Stimulated activated CD8-positive, alpha-beta memory T cell treated with anti-CD3 and anti-CD28 coated beads, Interleukin-4, amount 100 ng/mL, for 1 hour (primary cell): ENCODE measurements around the gene RAB9B.
A peak's percentile ranks its signal among the peaks of the same experiment; 100 is the strongest.
"Not testable (repeated sequence)": the region's sequence is repeated elsewhere in the genome, so short reads cannot be mapped to it uniquely, and the experiment has no call there.

ENCODE experiments used
- DNase-seq, 2 donors: peaks; one replicate each; pipeline ENCODE4 v3.0.0-alpha.2; 2020; ENCODE audit warnings: low read depth in 2 of 2, low spot score in 1 of 2

Gene RAB9B, protein sequence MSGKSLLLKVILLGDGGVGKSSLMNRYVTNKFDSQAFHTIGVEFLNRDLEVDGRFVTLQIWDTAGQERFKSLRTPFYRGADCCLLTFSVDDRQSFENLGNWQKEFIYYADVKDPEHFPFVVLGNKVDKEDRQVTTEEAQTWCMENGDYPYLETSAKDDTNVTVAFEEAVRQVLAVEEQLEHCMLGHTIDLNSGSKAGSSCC

DNA sequence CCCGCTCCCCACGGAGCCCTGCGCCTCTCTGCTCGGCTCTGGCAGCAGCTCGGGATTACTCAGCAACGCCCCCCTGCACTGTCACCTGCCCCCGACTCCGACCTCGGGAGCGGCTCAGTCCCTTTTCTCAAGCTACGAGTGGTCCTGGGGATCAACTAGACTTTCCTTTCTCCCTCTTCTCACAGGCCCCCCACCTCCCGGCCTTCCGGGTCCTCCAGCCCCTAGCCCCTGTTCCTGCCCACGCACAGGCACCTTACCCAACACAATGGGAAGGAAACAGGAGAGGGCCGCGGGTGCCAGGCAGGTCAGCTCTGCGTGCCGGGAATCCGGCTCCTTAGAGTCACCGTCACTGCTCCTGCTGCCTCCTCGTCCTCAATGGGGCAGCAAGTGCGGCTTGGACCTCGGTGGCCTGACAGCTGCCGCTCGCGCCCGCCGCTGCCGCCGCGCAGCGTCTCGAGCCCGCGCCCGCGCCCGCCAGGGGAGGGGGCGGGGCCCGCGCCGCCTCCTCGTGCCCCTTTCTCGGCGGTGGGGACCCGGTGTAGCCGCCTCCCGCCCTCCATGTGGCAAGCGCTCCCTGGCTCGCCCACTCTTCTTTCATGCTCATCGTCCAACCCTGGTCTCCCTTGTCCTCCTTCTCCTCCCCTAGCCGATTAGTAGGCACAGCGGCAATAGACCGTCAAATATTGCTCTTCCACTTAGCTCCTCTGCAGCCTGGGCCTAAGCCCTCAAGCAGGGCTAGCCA, at the start of gene RAB9B:
RAB9B (minus strand) TSS at position 455 of the 742 bp plus-strand sequence. CDS start 6,473 bp downstream, outside the sequence.
- DNase-seq = peak in 1 of 2 donors; percentile 2

DNA sequence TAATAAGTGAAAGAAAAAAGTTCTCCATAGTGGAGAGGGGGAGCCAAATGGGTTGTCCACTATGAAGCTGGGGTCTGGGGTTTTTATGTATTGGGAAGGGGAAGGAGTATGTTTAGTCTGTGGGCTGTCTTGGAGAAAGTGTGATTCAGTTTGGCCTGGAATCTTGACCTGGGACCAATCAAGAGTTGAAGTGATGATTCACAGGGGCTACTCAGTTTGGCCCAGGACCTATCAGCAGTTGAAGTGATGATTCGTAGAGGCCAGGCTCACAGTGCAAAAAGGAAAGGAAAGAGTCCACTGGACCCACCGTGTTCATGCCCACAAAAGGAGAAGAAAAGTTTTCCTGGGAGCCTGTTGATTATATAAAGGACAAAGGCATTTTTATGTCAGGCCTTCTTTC, 47.3 kb upstream of the RAB9B start:
- DNase-seq = no peak

DNA sequence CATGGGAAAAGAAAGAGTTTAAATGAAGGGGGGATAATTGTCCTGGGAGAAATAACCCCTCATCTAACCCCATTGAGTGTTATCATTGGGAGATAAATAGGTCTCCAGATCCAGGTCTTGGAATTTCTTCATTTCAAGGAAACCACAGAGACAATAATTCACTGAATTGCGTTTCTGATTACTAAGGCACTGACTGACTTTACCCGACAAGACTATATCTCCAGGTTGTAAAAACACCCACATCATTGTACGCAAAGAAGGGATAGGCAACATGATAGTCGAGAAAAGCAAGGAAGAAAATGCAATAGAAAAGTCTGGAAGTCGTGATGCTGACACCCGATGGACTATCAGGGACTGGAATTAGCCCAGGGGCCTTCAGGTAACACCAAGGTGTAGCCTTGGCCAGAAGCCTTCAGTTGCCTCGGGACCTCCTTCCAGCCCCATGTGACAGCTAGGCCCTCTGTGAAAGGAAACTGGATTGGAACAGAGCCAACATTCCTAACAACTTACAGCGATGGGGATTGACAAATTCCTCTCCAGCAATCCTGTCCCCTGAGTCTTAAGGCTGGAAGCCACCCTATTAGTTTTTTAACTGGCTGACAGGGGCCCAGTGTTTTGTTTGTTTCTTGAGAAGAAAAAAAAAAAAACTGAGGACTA, 46.5 kb upstream of the RAB9B start:
- no peak for DNase-seq

DNA sequence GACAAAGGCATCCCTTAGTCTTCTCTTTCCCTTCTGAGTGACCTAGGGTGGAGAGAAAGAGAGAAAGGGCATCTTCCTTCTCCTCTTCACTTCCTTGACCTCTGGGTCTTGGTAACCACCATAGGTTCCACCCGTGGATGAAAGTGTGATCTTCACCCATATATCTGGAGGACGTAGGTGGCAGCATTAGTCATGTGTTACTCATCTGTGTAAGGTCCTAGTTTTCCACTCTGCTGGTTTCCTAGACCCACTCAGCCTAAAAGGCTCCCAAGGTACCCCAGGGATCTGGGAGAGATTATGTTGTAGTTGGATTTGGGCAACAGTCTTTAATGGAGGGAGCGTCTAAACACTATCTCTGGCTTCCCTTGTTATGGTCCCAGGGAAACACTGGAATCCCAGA, 45.5 kb upstream of the RAB9B start:
- no peak for DNase-seq

DNA sequence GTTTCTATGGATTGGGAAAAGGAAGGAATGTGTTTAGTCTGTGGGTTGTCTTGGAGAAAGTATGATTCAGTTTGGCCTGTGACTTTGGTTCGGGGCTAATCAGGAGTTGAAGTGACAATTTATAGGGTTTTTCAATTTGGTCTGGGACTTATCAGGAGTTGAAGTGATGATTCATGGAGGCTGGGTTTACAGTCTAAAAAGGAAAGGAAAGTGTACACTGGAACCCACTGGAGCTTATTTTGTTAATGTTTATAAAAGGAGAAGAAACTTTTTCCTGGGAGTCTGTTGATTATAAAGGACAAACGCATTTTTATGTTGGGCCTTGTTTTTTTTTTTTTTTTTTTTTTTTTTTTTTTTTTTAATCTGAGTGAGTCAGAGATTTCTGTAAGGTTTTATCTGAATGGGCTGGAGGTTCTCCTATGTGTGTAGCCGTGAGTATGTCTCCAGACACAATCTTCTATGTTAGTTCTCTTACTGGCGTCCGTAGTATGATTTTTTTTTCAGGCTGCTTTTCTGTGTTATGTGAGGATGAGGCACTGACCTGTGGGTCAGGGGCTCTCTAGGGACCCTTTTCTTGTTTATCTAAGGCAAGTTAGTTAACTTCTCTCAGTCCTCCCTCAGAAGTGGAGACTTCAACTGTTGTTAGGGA, 33.0 kb upstream of the RAB9B start:
- DNase-seq = no peak

DNA sequence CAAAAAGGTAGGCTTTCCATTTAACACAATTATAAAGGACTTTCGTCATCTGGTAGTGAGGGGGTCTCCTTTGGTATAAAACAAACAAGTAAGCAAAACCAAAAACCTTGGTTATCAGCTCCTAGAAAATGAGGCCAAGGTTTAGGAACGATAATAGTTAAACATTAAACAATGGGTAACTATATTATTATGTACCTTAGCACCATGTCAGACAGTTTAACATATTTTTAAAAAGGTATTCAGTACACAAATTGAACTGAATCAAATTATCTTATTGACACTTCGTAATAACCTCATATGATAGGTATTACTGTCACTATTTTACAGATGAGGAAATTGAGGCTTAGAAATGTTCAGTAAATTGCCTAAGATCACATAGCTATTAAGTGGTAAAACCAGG, 32.1 kb upstream of the RAB9B start:
- no peak for DNase-seq

DNA sequence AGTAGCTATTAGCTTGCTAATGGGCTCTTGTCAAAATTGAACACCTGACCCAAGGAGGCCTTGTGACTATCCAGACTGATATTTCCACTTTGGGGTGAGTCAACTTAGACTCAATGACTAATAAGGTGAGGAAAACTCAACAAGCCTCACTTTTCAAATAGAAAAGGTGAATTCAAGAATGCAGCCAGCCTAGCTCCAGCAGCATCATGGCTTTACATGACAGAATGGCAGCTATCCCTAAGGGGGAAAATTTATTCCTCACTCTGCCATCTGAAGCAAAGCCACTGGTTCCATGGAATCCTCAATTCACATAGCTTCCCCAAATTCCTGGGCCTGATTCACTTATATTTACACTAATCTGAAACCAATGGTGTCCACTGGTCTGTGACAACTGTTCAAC, 29.1 kb upstream of the RAB9B start:
- no peak for DNase-seq

DNA sequence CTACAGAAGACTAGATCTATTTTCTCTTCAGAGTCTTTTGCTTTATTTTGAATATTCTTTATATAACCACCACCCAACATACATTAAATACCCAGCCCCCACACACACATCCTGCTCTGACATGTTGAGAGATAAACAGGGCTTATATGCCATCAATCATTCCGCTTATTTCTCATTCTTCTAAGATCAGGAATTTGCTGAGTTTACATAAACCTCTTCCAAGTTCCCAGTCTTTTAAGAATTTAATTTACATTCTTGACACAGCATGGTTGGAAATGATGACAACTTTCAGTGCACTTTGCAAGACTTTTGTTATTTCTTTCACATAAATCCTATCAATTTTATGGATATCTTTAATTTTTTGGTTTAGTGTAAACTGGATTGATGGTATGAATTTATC, 17.5 kb upstream of the RAB9B start:
- no peak for DNase-seq

DNA sequence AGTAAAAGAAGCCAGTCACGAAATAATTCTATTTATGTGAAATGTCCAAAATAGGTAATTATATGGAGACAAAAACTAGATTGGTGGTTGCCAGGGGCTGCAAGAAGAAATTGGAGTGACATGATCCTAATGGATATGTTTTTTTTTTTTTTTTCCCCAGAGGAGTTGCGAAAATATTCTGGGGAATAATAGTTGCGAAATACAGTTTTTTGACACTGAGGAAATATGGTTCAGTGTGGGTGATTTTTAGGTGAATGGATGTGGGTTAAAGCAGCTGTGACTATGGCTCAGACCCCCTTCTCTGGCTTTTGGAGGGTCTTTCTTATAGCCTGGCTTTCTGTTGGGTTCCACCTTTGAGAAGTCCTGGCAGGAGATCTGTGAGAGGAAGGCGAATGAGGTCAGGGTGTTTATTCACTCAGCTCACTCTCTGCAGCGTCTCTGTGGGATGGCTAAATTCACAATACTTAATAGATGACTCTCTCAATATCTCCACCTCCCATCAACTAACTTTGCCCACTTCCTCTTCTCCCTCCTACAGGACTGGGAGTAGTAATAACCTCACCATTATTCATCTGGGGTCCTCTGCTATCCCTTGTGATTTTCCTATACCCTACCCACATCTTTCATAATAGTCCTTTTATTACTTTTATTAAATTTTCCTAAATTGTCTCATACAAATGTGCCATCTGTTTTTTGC, 15.3 kb upstream of the RAB9B start:
- DNase-seq = no peak

DNA sequence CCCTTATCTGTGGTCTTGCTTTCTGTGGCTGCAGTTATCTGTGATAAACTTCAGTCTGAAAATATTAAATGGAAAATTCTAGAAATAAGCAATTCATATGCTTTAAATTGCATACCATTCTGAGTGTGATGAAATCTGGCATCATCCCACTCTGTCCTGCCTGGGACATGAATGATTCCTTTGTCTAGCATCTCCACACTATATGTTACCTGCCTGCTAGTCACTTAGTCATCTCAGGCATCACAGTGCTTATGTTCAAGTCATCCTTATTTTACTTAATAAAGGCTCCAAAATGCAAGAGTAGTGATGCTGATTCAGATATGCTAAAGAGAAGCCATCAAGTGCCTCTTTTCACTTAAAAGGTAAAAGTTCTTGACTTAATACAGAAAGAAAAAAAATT, 14.3 kb upstream of the RAB9B start:
- DNase-seq = no peak

DNA sequence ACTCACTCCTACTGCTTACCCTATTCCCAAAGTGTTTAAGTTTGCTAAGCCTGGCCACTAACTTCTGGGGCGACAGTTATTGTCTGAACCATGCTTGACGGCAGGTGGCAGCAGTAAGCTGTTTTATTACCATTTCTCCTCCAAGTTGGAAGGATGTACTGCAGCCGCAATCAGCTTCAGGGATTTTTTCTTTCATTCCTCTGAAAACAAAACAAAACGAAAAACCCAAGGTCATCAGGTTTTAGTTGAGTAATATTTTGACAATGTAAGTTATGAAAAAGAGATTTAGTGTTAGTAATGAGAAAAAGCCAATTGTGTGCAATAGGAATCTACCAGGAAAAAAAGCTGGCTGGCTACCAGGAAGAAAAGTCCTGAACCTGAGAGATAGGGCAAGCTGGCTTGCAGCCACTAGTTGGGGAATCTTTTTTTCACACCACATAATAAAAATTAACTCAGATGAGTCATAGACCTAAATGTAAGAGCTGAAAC, 13.2 kb upstream of the RAB9B start:
- DNase-seq = no peak

DNA sequence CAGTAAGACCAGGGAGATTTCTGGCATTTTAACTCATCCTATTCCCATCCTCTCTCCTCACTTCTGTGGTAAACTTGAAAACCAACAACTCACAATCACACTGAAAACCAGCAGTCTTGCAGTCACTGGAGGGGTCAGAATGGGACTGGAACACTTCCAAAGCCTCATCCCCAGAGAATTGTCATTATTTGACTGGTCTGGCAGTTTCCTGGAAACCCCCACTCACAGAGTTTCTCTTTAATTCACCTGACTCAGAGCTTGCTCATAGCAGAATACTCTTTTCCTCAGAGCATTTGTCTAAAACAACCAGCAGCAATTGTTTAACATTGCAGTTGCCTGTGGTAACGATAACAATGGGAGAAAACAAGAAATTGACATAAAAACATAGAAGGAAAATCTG, 7.3 kb upstream of the RAB9B start:
- DNase-seq = no peak

DNA sequence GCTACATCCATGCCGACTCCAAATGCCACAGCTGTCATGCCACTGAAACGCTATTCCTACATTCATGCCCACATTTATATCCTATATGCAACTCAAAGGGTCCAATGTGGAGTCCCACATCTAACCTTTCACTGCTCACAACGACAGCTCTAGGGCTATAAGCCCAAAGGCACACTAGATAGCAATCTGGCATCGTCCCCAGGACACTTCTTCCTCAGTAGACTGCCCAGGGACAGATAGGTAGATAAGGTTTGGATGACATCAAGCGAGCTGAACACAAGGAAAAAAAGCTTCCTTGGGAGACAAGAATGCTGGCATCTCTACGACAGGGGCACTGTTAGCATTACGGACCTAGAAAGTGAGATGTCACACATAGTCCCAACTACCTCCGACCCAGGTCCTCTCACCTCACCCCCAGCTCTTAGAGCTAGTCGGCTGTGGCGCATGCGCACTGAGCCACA, 685 bp downstream of the RAB9B start:
- DNase-seq = peak in 1 of 2 donors; percentile 31

DNA sequence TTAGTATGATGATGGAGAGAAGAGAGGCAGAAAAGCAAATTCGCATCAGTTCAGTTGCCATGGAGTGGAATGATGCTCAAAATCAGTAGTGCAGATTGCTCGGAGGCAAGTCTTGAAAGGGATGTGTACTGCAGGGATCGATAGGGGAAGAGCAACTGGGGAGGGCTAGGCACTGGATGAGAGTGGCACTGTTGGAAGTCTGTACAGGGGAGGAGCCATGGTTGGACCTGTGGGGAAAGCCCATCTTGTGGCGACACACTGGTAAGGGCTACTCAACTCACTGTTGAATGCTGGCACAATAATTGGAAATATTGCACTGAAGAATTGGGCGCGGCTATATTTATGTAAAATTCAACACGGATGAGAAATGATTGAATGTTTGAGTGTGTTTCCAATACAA, 1.2 kb downstream of the RAB9B start:
- no peak for DNase-seq

DNA sequence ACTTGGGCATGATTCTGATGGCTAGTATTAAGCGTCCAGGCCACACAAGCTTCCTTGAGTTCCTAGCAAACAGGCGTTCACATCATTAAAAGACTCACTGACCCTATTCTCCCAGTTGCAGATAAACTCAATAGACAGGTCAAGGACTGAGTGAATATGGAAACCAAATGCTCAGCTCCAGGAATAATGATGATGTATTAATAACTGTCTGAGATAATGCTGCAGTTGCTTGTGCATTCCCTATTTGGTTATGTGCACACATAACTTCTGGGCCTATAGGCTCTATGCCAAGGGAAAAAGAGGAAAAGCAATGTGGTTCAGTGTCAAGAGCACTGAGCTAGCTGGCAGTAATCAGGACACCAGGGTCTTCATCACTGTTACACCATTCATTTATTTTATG, 3.5 kb downstream of the RAB9B start:
- DNase-seq = no peak

DNA sequence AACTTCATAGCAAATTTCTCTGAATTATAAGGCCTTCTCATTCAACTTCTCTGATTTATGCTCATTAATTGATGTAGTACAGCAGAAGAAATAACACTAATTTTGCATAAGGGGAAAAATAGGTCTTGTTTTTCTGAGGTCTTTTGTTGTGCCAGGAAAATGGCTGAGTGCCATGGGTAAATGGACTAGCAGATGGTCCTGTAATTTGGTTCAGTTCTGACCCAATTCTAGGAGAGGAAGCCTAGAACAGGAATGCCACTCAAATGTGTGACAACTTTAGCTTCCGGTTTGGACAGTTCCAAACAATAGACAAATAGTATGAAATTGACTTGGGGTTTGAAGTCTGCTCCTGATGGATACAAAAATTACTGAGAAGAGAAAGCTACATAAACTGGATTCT, 6.2 kb downstream of the RAB9B start:
- DNase-seq = no peak

DNA sequence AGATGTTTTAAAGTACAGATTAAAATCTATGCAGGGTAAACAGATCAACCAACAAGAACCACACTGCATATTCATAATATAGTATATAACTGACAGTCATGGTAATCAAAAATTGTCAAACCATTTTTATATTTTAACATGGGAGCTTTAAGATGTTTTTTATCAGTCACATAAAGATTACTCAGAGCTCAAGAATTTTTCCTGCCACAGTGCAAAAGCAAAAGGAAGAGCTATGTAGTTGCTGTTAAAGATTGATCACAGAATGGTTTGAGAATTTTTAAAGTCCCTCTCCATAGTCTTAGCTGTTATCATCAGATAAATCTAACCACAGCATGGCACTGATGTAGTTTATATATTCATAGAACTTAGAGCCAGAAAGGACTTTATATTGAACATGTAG, 8.5 kb downstream of the RAB9B start:
- DNase-seq = no peak

DNA sequence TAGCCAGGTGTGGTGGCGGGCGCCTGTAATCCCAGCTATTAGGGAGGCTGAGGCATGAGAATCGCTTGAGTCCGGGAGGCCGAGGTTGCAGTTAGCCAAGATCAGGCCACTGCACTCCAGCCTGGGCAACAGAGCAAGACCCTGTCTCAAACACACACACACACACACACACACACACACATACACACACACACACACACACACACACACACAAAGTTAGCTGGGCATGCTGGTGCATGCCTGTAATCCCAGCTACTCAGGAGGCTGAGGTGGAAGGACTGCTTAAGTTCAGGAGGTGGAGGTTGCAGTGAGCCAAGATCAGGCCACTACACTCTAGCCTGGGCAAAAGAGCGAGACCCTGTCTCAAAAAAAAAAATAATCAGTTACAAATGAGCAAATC, 11.3 kb downstream of the RAB9B start:
- DNase-seq = not testable (repeated sequence)

DNA sequence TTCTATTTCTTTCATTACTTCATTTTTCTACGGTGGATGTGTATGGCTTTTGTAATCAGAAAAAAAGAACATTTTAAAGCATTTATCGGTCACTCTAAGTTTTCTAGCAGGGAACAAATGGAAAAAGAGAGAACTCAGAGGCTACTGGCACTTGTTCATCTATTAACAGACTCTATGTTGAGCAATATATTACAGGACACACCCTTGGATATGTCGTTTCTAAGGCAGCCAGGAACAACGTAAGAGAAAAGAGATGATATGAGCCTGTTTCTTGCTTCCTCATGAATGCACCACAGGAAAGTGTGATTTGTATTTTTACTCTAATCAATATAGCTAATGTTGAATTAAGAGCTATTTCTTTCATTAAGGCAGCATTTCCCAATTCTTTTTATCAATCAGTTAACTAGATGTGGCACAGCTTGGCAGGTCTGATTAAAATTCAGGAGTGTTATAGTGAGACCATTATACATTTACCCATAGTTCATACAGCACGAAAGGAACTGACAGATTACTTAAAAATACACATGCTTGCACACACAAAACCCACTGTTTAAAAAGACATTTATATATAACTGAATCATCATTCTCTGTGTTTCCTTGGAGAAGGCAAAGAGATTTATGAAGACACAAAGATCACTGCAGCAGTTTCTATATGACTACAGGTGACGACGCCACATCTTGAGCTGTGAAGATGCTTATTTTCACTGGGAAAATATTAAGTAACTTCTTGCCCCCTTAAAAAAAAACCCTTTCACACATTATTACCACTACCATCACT, 13.0 kb downstream of the RAB9B start:
- DNase-seq = no peak

DNA sequence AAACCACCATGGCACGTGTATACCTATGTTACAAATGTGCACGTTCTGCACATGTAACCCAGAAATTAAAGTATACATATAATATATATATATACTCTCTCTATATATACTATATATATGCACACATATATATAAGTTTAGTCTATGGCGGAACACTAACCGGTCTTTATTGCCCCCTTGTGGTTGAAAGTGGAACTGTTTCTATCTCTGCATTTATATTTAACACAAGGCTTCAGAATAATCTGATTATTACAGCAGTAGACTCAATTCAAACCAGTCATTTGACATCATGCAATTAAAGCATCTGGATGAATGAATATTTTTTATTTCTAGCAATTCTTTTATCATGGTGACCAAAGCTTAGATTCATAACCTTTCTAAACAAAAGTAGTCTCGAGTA, 14.6 kb downstream of the RAB9B start:
- no peak for DNase-seq
